K562 (cell line): Measurements from ENCODE around the gene PRCP.

ENCODE experiments used
- CREB3 ChIP-seq: fragments of 450-650 bp; conservative IDR thresholded peaks from 2 replicates; pipeline ENCODE4 v1.6.1; 2016; ENCODE audit warnings: missing genetic modification characterization, low read depth, mild to moderate bottlenecking, missing compliant biosample characterization, moderate library complexity
- CTCF ChIP-seq, 3 experiments: IDR thresholded peaks in 2 of 3; conservative IDR thresholded peaks in 1 of 3; 2 replicates each; pipeline ENCODE4 v1.5.1; 2011 to 2012; ENCODE audit warnings: low read length in 3 of 3, mild to moderate bottlenecking in 3 of 3, control low read depth in 2 of 3, improper control_type of control experiment in 1 of 3, inconsistent platforms in 1 of 3, low read depth in 1 of 3, mixed read lengths in 1 of 3, moderate library complexity in 1 of 3; ENCODE audit not compliant: insufficient read depth in 2 of 3
- DACH1 ChIP-seq: fragments of 450-650 bp; IDR thresholded peaks from 2 replicates; pipeline ENCODE4 v1.6.1; 2018; ENCODE audit not compliant: partially characterized antibody
- ETV5 ChIP-seq: sonication (generic); formaldehyde crosslinking; IDR thresholded peaks from 2 replicates; pipeline ENCODE4 v1.4.0; 2020; ENCODE audit warnings: low read depth, mild to moderate bottlenecking, missing genetic modification reagents
- FOXJ3 ChIP-seq: sonication (generic); formaldehyde crosslinking; IDR thresholded peaks from 2 replicates; pipeline ENCODE4 v1.4.0; 2020; ENCODE audit warnings: mild to moderate bottlenecking, missing genetic modification reagents
- NCOA1 ChIP-seq: fragments of 450-650 bp; IDR thresholded peaks from 2 replicates; pipeline ENCODE4 v1.6.1; 2016; ENCODE audit warnings: low read depth
- POLR2A ChIP-seq: fragments of 450-650 bp; conservative IDR thresholded peaks from 2 replicates; pipeline ENCODE4 v1.6.1; 2016
- TOE1 ChIP-seq, 2 experiments: fragments of 450-650 bp in 1 of 2; sonication (generic) in 1 of 2; formaldehyde crosslinking in 1 of 2; IDR thresholded peaks; 2 replicates each; pipeline versions ENCODE4 v1.7.1 to v1.8.0; 2016 to 2022; ENCODE audit warnings: borderline replicate concordance in 2 of 2, mild to moderate bottlenecking in 2 of 2, antibody characterized with exemption in 1 of 2, inconsistent platforms in 1 of 2, low read depth in 1 of 2, missing genetic modification reagents in 1 of 2, moderate library complexity in 1 of 2
- TF ChIP-seq, protein P1 (sequence below), 2 experiments: fragments of 450-650 bp in 1 of 2; IDR thresholded peaks; 2 replicates each; pipeline ENCODE4 v1.6.1; 2011 to 2017; ENCODE audit warnings: low read depth in 2 of 2, antibody characterized with exemption in 1 of 2, borderline replicate concordance in 1 of 2, low read length in 1 of 2, mild to moderate bottlenecking in 1 of 2, mixed read lengths in 1 of 2; ENCODE audit not compliant: control insufficient read depth in 1 of 2
- TF ChIP-seq, protein P2 (sequence below), 2 experiments: IDR thresholded peaks; 2 replicates each; pipeline ENCODE4 v1.6.1; 2012; ENCODE audit warnings: improper control_type of control experiment in 2 of 2, low read depth in 2 of 2, low read length in 2 of 2, borderline replicate concordance in 1 of 2

GRCh38 chr11:82829101-82829500 lies 71.1 kb downstream of the PRCP start:
- TF ChIP-seq FOXJ3 (CRISPR knock-in tag) (no peak), DACH1 (no peak), ETV5 (CRISPR knock-in tag) (no peak), TOE1 (IDR thresholded peaks at IDR 0.05; ENCODE audit: borderline replicate concordance) (no peak), TOE1 (CRISPR knock-in tag; IDR thresholded peaks at IDR 0.05; ENCODE audit: borderline replicate concordance, low read depth) (no peak), CREB3 (no peak), POLR2A (no peak), CTCF (IDR thresholded peaks at IDR 0.05 in 2 of 3, conservative IDR thresholded peaks at IDR 0.05 in 1 of 3; ENCODE audit: insufficient read depth in 2 of 3, low read depth in 1 of 3, low read length in 3 of 3) (no peak), NCOA1 (no peak)
- TF ChIP-seq, protein P1, sequence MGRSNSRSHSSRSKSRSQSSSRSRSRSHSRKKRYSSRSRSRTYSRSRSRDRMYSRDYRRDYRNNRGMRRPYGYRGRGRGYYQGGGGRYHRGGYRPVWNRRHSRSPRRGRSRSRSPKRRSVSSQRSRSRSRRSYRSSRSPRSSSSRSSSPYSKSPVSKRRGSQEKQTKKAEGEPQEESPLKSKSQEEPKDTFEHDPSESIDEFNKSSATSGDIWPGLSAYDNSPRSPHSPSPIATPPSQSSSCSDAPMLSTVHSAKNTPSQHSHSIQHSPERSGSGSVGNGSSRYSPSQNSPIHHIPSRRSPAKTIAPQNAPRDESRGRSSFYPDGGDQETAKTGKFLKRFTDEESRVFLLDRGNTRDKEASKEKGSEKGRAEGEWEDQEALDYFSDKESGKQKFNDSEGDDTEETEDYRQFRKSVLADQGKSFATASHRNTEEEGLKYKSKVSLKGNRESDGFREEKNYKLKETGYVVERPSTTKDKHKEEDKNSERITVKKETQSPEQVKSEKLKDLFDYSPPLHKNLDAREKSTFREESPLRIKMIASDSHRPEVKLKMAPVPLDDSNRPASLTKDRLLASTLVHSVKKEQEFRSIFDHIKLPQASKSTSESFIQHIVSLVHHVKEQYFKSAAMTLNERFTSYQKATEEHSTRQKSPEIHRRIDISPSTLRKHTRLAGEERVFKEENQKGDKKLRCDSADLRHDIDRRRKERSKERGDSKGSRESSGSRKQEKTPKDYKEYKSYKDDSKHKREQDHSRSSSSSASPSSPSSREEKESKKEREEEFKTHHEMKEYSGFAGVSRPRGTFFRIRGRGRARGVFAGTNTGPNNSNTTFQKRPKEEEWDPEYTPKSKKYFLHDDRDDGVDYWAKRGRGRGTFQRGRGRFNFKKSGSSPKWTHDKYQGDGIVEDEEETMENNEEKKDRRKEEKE (IDR thresholded peaks at IDR 0.05; ENCODE audit: borderline replicate concordance in 1 of 2, control insufficient read depth in 1 of 2, low read depth in 2 of 2, low read length in 1 of 2) = no peak
- TF ChIP-seq, protein P2, sequence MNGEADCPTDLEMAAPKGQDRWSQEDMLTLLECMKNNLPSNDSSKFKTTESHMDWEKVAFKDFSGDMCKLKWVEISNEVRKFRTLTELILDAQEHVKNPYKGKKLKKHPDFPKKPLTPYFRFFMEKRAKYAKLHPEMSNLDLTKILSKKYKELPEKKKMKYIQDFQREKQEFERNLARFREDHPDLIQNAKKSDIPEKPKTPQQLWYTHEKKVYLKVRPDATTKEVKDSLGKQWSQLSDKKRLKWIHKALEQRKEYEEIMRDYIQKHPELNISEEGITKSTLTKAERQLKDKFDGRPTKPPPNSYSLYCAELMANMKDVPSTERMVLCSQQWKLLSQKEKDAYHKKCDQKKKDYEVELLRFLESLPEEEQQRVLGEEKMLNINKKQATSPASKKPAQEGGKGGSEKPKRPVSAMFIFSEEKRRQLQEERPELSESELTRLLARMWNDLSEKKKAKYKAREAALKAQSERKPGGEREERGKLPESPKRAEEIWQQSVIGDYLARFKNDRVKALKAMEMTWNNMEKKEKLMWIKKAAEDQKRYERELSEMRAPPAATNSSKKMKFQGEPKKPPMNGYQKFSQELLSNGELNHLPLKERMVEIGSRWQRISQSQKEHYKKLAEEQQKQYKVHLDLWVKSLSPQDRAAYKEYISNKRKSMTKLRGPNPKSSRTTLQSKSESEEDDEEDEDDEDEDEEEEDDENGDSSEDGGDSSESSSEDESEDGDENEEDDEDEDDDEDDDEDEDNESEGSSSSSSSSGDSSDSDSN (IDR thresholded peaks at IDR 0.05; ENCODE audit: borderline replicate concordance in 1 of 2, low read depth in 2 of 2, low read length in 2 of 2) = no peak
